ENCODE results near the gene UPF3A. TPM values are rescaled to one million over a fixed set of nuclear protein-coding genes. Genes with fewer than 3 reads are reported as not detected.

Gene UPF3A
- total and polyA plus RNA-seq, 2 experiments from 2014 or later = 45.0 to 174 TPM

- TF ChIP-seq ZNF462 (CRISPR knock-in tag; IDR thresholded peaks at IDR 0.05) (no peak), NANOG (IDR thresholded peaks at IDR 0.05; ENCODE audit: borderline replicate concordance) (no peak), JUNB (IDR thresholded peaks at IDR 0.05; ENCODE audit: unreplicated experiment) (no peak), CREB1 (CRISPR knock-in tag; IDR thresholded peaks at IDR 0.05; ENCODE audit: low read depth) (no peak)
These were observed 12.1 kb upstream of the UPF3A start (continued) for GRCh38 chr13:114269281-114269770.

GRCh38 chr13:114272977-114273376 is 8.4 kb upstream of the UPF3A start:
- Histone ChIP-seq H3K4me2 (no peak overlapping the region), H3K27me3 (ENCODE audit: insufficient read depth) (no peaks in the 10 kb centered on the region), H3K4me1 (ENCODE audit: insufficient read depth) (no peaks in the 10 kb centered on the region), H3F3A (replicated peaks; ENCODE audit: low read depth) (peaks cover 21% of the 10 kb centered on the region; the same call in 1 of the 2 replicates), H3K79me2 (replicated peaks; ENCODE audit: insufficient read depth) (no peaks in the 10 kb centered on the region), H3K36me3 (ENCODE audit: insufficient read depth) (peaks cover 22% of the 10 kb centered on the region), H3K9me2 (ENCODE audit: insufficient read depth) (no peaks in the 10 kb centered on the region), H3K4me3 (no peak overlapping the region), H3K27ac (ENCODE audit: low read depth) (no peak overlapping the region), H4K20me1 (replicated peaks; ENCODE audit: insufficient read depth) (peaks cover 9% of the 10 kb centered on the region; the same call in 1 of the 2 replicates), H2AFZ (no peak overlapping the region)
- Mint-ChIP-seq H3K4me3 (no peak overlapping the region), H3K27me3 (ENCODE audit: insufficient read depth, low read depth, poor library complexity) (peaks cover 2% of the 10 kb centered on the region), H3K27ac (no peak overlapping the region), H3K9me3 (no peaks in the 10 kb centered on the region), H3K4me1 (no peaks in the 10 kb centered on the region), H3K36me3 (ENCODE audit: low read depth) (peaks cover 55% of the 10 kb centered on the region)
- TF ChIP-seq POLR2AphosphoS5 (IDR thresholded peaks at IDR 0.05; ENCODE audit: low read depth) = no peak
- TF ChIP-seq ZNF331 (CRISPR knock-in tag; IDR thresholded peaks at IDR 0.05; ENCODE audit: low read depth) = no peak
- no peak for TF ChIP-seq REST (IDR thresholded peaks at IDR 0.05; ENCODE audit: unreplicated experiment)
- TF ChIP-seq CTCF (conservative IDR thresholded peaks at IDR 0.05; ENCODE audit: low read depth in 2 of 2) = no peak
- TF ChIP-seq CREB1 (CRISPR knock-in tag; IDR thresholded peaks at IDR 0.05; ENCODE audit: low read depth) = no peak
- TF ChIP-seq NANOG (IDR thresholded peaks at IDR 0.05; ENCODE audit: borderline replicate concordance) = no peak
- no peak for TF ChIP-seq ETS1 (IDR thresholded peaks at IDR 0.05)
- no peak for TF ChIP-seq JUNB (IDR thresholded peaks at IDR 0.05; ENCODE audit: unreplicated experiment)
- DNase-seq (ENCODE audit: low spot score) = no peak
- ATAC-seq = no peak
